NCI-H1694 (cell line): Measurements from ENCODE around the gene LYAR.

Experiments
- DNase-seq: peaks from one replicate; lab custom pipeline; 2025; lab: John Stamatoyannopoulos, UW

The LYAR gene, protein sequence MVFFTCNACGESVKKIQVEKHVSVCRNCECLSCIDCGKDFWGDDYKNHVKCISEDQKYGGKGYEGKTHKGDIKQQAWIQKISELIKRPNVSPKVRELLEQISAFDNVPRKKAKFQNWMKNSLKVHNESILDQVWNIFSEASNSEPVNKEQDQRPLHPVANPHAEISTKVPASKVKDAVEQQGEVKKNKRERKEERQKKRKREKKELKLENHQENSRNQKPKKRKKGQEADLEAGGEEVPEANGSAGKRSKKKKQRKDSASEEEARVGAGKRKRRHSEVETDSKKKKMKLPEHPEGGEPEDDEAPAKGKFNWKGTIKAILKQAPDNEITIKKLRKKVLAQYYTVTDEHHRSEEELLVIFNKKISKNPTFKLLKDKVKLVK

DNA sequence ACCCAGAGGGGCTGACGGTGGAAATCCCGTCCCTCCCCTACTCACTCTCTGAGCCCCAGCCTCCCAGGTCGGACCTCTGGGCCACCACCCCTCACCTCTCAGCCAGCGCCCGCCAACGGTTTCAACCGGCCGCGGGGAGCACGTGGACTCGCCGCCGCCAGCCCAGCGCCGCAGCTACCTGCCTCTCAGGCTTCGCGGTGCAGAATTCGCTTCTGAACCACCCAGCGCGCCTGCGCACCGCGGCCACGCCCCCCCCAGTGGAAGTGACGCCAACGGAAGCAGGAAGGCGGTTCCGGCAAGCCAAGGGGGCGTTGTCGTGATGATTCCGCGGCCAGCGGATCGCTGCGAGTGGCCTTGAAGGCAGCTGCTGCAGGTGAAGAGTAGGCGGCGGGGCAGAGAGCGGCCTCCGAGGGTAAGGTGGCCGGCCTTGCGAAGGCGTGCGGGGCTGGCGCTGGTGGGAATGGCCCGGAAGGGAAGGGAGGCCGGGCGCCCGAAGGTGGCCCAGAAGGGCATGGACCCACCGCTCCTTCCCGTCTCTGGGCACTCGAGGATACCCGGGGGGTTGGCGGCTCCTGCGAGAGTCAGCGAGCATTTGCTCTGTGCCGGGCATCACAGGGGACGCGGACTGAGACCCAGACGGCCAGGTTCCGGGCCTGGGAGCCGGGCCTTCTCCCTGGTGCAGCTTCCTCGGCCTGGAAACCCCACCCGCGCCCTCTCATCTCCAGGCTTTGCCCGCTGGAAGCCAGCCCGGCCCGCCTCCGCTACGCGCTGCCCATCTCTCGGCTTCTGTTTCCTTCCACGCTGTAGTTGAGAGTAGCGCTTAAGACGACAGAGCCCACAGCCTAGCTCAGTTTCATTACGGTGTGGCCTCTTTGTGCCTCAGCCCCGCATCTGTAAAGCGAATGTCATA is at the start of gene LYAR, which contains the start of gene ZBTB49:
TSS of gene LYAR (minus strand) at position 214 of the 910 bp plus-strand sequence. CDS start 6,412 bp downstream, outside the sequence.
TSS of gene ZBTB49 (plus strand) at position 311 of the 910 bp plus-strand sequence. CDS start 9,695 bp downstream, outside the sequence.
- DNase-seq, result peak; percentile 37

DNA sequence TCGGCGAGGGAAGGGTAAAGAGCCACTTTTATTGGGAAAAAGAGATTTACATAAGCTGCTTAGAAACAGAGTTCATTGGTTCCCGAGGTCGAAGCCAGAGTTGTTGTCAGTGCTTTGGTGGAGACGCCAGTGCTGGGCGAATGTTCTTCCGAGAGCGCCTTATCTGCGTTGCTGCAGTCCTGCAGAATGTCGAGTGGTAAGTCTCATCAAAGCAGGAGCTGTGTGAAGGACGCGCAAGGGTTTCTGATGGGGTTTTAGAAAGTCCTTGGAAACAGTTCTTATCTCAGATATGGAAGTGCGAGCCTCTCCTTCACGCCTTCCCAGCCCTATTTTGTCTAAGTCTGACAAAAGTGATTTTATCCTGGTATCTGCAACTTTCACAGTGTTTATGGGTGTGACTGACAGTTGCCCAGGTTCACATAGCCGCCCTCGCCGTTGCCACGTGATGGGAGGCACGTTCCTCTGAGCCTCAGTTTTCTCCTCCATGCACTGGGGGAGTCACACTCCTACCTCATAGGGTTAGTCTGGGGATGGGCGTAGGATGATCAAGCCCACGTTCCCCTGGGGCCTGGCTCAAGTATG is 49.6 kb upstream of the LYAR start:
- no peak for DNase-seq

DNA sequence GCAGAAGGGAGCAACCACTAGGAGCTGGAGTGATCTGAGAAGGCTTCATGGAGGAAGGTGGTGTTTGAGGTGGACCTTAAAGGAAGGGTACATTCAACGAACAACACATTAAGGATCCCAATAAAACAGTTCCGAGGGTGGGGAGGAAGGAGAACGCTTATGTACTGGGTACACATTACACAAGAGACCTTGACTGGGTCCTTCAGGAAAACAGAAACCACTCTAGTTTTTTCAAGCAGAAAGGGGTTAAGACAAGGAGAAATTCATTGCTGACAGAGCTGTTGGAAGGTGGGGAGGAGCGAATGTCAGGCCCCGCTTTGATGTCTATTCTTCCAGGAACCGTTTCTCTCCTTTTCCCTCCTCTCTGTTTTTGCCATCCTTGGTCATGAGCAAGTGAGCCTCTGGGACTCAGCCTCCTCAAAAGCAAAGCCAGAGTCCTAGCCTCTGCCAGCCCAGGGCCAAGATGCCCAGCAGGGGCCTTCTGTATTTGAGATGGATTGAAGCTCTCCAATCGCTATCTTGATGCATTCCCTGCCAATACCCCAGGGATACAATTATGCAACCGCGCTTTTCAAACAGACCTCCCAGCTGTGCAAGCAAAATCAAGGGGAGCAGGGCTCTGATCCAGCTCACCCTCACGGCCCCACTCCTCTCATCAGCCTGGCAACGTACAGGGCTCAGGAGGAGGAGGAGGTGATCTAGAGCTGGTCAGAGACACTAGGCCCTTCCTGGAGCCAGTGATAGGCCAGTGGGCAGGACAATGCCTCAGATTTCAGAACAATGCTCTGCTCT is 48.5 kb upstream of the LYAR start:
- DNase-seq, result no peak

DNA sequence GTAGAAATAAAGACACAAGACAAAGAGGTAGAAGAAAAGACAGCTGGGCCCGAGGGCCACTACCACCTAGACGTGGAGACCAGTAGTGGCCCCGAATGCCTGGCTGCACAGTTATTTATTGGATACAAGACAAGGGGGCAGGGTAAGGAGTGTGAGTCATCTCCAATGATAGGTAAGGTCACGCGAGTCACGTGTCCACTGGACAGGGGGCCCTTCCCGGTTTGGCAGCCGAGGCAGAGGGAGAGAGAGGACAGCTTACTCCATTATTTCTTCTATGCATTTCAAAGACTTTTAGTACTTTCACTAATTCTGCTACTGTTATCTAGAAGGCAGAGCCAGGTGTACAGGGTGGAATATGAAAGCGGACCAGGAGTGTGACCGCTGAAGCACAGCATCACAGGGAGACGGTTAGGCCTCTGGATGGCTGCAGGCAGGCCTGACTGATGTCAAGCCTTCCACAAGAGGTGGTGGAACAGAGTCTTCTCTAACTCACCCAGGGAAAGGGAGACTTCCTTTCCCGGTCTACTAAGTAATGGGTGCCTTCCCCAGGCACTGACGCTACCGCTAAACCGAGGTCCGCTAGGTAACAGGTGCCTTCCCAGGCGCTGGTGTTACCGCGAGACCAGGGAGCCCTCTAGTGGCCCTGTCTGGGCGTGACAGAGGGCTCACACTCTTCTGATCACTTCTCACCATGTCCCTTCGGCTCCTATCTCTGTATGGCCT is 45.0 kb upstream of the LYAR start:
- peak; percentile 52 for DNase-seq

DNA sequence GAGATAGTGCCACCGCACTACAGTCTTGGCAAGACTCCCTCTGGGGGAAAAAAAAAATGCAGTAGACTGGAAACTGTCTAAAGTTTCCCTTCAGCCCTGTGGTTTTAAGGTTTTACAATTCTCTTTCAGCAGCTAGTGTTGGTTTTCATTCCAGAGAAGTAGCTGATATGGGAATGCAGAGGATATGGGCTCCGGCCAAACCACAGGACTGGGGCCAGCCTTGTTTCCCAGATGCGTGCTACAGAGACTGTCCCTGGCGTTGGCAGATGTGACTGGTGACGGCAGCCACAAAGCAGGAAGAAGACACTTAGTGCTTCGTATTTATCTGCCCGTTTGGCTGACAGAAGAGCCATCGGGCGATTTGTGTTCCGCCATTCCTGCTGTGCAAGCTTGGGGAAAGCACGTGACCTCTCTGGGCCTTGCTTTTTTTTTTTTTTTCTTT is 43.3 kb upstream of the LYAR start:
- no peak for DNase-seq

DNA sequence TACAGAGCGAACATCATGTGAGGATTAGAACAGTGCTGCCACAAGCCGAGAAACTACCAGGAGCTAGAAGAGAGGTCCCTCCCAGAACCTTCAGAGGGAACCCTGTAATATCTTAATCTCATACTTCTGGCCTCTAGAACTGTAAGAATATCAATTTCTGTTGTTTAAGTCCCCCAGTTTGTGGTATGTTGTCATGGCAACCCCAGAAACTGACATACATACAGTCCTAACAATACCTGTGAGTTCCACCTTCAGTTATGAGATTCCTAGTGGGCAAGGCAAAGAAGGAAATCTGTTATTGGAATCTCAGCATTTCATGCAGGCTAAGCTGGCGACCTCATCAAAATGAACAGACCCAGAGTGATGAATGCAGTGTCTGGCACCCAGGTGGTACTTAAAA is 42.6 kb upstream of the LYAR start:
- no peak for DNase-seq

DNA sequence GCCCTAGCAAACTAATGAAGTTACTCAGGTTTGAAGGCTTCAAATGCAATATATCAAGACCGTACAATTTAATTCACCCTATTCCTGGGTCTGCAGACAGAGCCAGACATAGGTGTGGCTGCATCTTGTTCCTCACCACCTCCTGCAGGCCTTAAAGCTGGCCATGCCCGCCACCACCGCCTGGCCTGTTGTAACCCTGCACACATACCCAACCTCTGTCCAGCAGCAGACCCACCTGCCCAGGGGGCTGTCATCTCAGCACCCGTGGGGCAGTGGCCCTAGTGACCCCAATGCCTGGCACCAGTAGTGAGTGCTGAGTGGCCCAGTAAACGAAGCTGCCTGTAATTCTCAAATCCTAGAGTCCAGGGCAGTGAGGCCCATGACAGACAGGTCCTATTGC is 40.8 kb upstream of the LYAR start:
- no peak for DNase-seq

DNA sequence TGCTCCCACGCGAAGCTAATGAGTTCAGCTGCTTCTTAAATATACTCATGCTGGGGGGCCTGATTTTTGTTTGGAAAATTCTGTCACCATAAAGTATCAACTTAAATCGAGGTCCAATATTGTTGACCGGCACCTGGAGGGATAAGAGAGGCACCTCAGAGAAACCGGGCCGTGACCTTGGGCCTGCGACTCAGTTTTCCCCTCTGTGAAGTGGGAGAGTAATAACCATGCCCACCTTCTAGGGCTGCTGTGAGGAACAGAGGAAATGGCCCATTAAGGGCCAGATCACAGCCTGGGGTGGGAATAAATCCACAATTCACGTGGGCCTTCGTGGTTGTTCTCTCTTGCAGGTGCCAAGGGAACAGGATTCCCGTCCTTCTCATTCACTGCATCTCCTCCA is 39.5 kb upstream of the LYAR start:
- no peak for DNase-seq

DNA sequence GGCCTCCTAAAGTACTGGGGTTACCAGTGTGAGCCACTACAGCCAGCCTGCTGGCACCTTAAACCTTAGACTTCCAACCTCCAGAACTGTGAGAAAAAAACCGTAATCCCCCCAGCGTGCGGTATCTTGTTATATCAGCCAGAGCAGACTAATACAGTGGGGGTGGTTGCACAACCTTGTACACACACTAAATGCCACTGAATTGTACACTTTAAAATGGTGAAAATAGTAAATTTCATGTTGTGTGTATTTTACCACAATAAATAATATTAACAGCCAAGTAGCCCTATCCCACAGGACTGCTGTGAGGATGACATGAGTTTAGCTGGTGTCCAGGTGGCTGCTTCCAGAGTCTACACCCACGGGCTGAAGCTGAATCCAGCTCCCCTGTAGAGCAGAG is 38.9 kb upstream of the LYAR start:
- no peak for DNase-seq

DNA sequence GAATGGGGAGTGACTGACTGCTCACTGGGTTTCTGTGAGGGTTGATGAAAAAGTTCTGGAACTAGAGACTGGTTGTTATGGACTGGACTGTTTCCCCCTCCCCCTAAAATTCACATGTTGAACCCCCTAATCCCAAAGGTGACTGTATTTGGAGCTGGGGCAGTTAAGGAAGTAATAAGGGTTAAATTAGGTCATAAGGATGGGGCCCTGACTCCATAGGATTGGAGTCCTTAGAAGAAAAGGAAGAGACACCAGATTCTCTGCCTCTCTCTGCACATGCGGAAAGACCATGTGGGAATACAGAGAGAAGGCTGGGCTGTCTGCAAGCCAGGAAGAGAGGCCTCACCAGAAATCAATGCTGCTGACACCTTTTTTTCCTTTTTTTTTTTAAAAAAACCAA is 38.3 kb upstream of the LYAR start:
- no peak for DNase-seq

DNA sequence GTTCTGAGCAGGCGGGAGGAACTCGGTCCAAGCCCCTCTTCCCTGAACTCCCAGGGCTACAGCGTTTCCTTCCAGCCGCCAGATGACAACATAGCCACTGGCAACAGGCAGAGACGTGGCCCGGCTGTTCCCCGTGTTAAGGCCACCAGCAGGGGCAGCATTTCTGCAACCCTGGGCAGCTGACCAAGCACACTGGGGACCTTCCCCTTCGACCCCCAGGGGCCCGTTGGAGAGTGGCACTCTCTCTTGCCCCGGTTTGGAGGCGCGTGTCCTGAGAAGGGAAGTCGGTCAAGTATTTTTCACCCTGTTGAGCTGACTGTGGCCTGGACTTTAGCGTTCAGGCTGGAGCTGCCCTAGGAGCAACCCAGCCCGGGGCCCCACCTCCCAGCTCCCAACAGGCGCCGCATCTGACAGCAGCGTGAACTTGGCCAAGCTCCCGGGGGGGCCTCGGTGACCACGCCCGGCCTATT is 37.7 kb upstream of the LYAR start:
- DNase-seq, result no peak

DNA sequence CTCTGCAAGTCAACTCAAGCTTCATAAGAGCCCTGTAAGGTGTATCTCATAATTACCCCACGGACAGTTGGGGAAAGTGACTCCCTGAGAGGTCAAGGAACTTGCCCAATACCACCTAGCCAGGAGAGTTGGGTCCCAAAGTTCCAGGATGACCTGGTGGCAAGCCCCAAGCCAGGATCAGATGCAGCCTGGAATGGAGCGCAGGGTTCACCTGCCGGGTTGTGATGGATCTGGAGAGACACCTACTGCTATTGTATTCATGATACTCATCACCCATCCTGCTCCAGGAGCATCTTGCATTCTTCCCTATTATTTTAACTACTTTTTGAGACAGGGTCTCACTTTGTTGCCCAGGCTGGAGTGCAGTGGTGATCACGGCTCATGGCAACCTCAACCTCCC is 36.2 kb upstream of the LYAR start:
- no peak for DNase-seq

DNA sequence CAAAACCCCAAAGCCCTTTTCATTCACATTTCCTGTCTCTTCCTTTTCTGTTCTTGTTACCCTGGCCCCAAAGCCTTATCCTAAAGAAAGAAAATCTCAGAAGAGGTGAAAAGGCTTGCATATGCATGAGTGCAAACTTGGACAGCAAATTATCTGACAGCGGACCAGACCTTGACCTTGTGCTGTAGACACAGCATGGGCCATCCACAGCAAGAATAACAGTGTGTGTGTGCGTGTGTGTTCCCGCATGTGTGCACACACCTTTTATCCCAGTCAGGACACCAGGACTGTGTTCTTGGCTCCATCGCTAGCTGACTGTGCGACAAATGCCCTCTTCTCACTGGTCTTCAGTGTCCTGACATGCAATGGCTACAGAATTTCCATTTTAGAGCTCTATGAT is 35.4 kb upstream of the LYAR start:
- DNase-seq, result no peak

DNA sequence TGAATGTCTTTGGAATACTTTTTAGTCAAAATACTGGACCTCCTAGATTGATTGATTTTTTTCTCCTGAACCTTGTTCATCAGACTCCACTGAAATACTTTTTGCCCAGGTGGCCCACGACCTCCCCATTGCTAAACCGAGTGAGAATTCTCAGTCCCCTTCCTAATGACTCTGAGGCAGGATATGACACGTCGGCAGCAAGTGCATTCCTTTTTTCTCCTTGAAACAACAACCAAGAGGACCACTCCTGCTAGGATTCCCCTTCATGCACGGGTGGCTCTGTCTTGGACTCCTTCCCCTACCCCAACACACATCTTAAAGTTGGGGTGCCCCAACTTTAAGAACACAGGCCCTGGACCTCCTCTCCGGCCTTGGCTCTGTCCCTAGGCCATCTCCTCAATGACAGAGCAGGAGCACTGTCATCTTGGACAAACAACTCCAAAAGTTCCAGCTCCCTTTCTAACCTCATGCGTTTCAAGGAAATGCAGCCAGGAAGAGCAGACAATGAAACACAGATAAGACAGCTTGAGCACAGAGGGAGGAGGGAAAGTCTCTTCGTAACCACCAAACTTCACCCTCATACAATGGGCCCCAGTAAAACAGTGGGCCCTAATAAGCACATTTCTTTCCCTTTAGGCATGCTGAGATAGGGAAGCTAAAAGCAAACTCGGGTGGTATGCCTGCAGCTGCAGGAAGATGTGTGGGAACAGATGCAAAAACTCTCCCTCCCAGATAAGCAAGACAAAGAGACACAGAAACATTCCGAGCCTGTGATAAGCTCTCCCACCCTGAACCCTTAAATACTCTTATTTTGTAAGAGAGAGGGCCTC is 34.0 kb upstream of the LYAR start:
- DNase-seq, result no peak

DNA sequence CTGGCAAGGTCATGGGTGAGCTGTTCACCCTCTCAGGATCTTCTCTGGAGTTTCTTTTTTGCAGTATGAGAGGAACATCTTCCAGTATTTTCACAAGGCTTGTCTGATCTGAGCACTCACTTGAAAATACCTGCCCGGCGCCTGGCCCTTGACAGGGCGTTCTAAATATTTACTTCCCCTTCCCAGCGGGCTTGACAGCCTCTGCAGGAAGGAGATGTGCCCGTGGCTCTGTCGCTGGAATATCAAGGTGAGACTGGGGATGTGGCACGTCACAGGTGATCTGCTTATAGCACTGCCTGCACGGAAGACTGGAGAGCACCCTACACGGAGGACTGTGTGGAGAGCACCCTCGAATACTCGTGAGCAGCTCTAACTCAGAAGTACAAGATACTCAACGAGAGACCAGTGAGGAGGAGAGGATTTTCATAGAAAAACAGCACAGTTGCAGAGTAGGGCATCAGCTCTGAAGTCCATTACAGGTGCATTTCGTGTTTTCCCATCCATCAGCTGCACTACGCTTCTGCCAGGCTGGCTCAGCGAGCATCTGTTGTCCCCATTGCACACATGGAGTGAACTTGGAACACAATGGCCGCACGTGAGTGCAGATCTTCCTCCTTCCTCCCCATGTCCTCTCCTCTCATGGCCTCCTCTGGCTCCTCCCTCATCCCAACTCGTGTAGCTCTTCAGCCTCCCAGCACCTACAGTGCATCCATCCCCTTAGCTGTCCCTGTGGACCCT is 32.2 kb upstream of the LYAR start:
- no peak for DNase-seq

DNA sequence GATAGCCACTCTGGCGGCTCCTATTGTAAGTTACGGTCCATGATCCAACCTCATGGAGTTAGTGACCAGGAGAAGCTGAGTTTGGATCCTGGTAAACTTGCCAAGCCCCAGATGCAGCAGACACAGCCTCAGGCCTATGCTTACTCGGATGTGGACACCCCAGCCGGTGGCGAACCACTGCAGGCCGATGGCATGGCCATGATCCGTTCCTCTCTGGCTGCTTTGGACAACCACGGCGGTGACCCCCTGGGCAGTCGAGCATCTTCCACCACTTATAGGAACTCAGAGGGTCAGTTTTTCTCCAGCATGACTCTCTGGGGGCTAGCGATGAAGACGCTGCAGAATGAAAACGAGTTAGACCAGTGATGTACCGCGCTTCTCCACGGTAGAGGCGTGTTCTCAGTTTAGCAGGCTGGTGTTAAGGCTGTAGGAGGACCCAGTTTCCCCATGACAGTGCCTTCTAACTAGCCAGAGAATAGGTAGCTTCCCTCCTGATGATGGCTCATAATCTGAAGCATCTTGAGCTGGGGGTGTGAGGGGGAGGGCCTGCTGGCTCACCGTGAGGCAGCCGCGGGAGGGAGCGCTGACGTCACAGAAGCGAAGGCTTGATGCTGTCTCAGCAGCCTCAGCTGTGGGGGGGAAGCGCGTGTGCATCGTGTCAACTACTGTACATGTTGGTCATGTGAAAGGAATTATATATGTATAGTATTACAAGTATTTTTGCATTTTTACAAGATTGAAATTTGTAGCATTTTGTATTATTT is 31.2 kb upstream of the LYAR start:
- no peak for DNase-seq

DNA sequence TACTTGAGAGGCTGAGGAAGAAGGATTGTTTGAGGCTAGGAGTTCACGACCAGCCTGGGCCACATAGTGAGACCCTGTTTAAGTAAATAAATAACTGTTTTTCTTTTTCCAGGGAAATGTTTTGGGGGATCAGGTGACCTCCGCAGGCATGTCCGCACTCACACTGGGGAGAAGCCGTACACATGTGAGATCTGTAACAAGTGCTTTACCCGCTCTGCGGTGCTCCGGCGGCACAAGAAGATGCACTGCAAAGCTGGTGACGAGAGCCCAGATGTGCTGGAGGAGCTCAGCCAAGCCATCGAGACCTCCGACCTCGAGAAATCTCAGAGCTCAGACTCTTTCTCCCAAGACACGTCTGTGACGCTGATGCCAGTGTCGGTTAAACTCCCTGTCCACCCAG is 30.6 kb upstream of the LYAR start:
- no peak for DNase-seq

DNA sequence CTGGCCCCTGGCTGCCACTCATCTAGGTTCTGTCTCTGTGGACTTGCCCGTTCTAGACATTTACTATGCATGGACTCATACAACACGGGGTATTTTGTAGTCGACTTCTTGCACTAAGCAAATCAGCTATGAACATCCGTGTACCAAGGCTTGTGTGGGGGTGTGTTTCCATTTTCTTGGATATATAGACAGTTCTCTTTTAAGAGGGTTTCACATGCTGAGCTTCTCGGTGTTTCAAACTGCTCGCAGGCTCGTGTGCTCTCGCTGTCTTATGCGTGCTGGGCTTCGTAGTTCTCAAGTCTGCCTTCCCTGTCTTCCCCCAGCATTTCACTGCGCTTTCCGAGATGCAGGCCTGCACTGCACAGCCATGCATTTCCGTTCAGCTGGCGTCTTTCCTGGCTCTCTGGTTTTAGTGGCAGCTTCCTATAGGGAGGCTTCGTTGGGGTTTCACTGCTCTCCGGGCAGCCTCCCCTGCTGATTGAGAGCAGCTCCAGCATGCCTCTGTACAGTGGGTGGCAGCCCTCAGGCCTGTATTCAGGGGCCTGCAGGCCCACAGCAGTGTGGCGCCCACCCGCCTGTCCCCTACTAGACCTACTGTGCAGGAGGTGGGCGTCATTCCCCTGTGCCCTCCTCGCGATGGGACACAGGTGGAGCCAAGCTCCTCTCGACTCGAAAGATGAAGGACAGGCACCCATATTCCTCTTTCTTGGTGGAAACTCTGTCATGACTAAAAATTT is 27.7 kb upstream of the LYAR start:
- no peak for DNase-seq
